Fibroblast of peridontal ligament (primary cell): Measurements from ENCODE around the gene GABBR2.
A peak's percentile ranks its signal among the peaks of the same experiment; 100 is the strongest.
"Not testable (repeated sequence)": the region's sequence is repeated elsewhere in the genome, so short reads cannot be mapped to it uniquely, and the experiment has no call there.

Experiments
- DNase-seq: peaks from one replicate; pipeline ENCODE4 v3.0.0-alpha.2; 2010; ENCODE audit errors: extremely low read depth

GABBR2 gene

GRCh38 chr9:98516205-98516896 is 192.4 kb downstream of the GABBR2 start:
- DNase-seq: no peak

GRCh38 chr9:98515506-98516204 is 193.1 kb downstream of the GABBR2 start:
- no peak for DNase-seq

GRCh38 chr9:98514841-98515240 is 193.9 kb downstream of the GABBR2 start:
- DNase-seq: no peak

- DNase-seq: not testable (repeated sequence)
Observed at GRCh38 chr9:98508217-98508919, 200.4 kb downstream of the GABBR2 start.

- DNase-seq: no peak
Observed at GRCh38 chr9:98506422-98507054, 202.2 kb downstream of the GABBR2 start.

- no peak for DNase-seq
Observed at GRCh38 chr9:98504298-98505282, 204.1 kb downstream of the GABBR2 start.

GRCh38 chr9:98503867-98504266 is 204.9 kb downstream of the GABBR2 start:
- DNase-seq: no peak

- no peak for DNase-seq
Observed at GRCh38 chr9:98502976-98503325, 205.8 kb downstream of the GABBR2 start.

- DNase-seq: no peak
Observed at GRCh38 chr9:98502311-98502975, 206.3 kb downstream of the GABBR2 start.

- no peak for DNase-seq
Observed at GRCh38 chr9:98501819-98502218, 206.9 kb downstream of the GABBR2 start.

GRCh38 chr9:98501259-98501658 is 207.5 kb downstream of the GABBR2 start:
- DNase-seq: not testable (repeated sequence)

GRCh38 chr9:98500337-98500919 is 208.3 kb downstream of the GABBR2 start:
- no peak for DNase-seq

GRCh38 chr9:98495530-98495929 is 213.2 kb downstream of the GABBR2 start:
- DNase-seq: no peak

- DNase-seq: no peak
Observed at GRCh38 chr9:98494852-98495251, 213.9 kb downstream of the GABBR2 start.

- peak; percentile 50 for DNase-seq
Observed at GRCh38 chr9:98491828-98492227, 216.9 kb downstream of the GABBR2 start.

- DNase-seq: no peak
Observed at GRCh38 chr9:98491231-98491651, 217.5 kb downstream of the GABBR2 start.

- DNase-seq: peak; percentile 81
Observed at GRCh38 chr9:98488571-98489312, 220.0 kb downstream of the GABBR2 start.

GRCh38 chr9:98485706-98486105 is 223.0 kb downstream of the GABBR2 start:
- DNase-seq: no peak

GRCh38 chr9:98484162-98484561 is 224.6 kb downstream of the GABBR2 start:
- no peak for DNase-seq
